Left kidney (tissue), 8 donors: ENCODE data around the gene TMC5. TPM values are rescaled to one million over a fixed set of nuclear protein-coding genes. Genes with fewer than 3 reads are reported as not detected.
"Not testable (repeated sequence)": the region's sequence is repeated elsewhere in the genome, so short reads cannot be mapped to it uniquely, and the experiment has no call there.

Experiments used
- DNase-seq: peaks from one replicate; pipeline ENCODE4 v3.0.0-alpha.2; 2013
- long read RNA-seq, 8 donors: transcript quantifications; one replicate each; lab custom pipeline, GENCODE V29; 2026
- polyA plus RNA-seq: library from polyadenylated mRNA; unstranded; fragments of 120-200 nt; gene quantifications from one replicate; pipeline ENCODE4 v1.2.1, GENCODE V29; 2013; ENCODE audit not compliant: insufficient read length

The TMC5 gene, protein sequence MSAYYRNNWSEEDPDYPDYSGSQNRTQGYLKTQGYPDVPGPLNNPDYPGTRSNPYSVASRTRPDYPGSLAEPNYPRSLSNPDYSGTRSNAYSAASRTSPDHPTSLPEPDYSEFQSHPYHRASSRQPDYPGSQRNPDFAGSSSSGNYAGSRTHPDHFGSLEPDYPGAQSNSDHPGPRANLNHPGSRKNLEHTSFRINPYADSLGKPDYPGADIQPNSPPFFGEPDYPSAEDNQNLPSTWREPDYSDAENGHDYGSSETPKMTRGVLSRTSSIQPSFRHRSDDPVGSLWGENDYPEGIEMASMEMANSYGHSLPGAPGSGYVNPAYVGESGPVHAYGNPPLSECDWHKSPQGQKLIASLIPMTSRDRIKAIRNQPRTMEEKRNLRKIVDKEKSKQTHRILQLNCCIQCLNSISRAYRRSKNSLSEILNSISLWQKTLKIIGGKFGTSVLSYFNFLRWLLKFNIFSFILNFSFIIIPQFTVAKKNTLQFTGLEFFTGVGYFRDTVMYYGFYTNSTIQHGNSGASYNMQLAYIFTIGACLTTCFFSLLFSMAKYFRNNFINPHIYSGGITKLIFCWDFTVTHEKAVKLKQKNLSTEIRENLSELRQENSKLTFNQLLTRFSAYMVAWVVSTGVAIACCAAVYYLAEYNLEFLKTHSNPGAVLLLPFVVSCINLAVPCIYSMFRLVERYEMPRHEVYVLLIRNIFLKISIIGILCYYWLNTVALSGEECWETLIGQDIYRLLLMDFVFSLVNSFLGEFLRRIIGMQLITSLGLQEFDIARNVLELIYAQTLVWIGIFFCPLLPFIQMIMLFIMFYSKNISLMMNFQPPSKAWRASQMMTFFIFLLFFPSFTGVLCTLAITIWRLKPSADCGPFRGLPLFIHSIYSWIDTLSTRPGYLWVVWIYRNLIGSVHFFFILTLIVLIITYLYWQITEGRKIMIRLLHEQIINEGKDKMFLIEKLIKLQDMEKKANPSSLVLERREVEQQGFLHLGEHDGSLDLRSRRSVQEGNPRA
- polyA plus RNA-seq, result 0.37 TPM
- long read RNA-seq, donor 1, partial matches to known transcripts, result 20 of 20 reads
- long read RNA-seq, donor 1, other reads (novel, unspliced or antisense), result 0 of 20 reads
- long read RNA-seq, donor 2, result 0 reads
- long read RNA-seq, donor 3, result 0 reads
- long read RNA-seq, donor 4, result 0 reads
- long read RNA-seq, donor 5, result 0 reads
- long read RNA-seq, donor 6, result 0 reads
- long read RNA-seq, donor 7, result 0 reads
- long read RNA-seq, donor 8, partial matches to known transcripts, result 9 of 9 reads
- long read RNA-seq, donor 8, other reads (novel, unspliced or antisense), result 0 of 9 reads

DNA sequence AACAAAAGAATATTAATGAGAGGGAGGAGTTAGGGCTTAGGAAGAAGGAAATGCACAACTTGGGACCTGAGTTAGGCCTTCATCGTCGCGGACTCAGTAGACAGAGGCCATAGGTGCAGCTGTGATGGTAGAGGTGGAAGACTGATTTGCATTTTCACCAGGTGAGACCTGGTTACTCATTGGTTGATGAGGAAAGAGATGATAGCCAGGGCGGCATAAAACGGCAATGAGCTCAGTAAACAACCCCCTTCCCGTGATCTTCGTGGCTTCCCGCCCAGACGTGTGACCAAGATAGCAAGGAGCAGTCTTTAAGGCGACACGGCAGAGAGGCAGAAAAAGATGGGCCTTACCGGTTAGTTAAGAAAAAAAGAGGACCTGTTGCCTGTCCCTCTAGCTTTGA, at the start of gene TMC5:
Gene TMC5 (plus strand): TSS at position 244 of the 400 bp plus-strand sequence. CDS start 22,156 bp downstream, outside the sequence.
- DNase-seq, result no peak

GRCh38 chr16:19372541-19372940, 45.1 kb upstream of the TMC5 start:
- not testable (repeated sequence) for DNase-seq

GRCh38 chr16:19374402-19374801, 43.3 kb upstream of the TMC5 start:
- DNase-seq, result no peak

- DNase-seq, result peak; percentile 40
Observed at GRCh38 chr16:19375561-19376158, 42.0 kb upstream of the TMC5 start.

- no peak for DNase-seq
Observed at GRCh38 chr16:19377864-19378263, 39.8 kb upstream of the TMC5 start.

- no peak for DNase-seq
Observed at GRCh38 chr16:19378511-19378910, 39.2 kb upstream of the TMC5 start.

GRCh38 chr16:19379838-19380237, 37.8 kb upstream of the TMC5 start:
- DNase-seq, result no peak

DNA sequence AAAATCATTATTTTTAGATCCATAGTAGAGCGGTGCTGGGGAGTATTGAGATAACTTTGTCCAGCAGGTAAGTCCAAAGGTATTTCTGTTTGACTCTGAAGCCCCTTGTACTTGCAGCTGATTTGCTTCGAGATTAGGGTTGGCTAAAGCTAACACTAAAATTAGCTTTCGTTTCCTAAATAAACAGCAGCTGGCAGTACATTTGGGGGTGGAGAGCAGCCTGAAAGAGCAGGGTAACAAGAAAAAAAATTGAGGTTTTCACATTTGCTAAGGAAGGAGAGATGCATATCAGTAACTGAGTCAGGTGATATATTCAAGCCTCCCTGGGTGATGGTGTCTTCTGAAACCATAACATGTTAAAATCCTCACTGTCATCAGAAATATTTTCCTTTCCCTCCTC, 37.4 kb upstream of the TMC5 start:
- DNase-seq, result no peak

- no peak for DNase-seq
Observed at GRCh38 chr16:19382084-19382801, 35.4 kb upstream of the TMC5 start.

DNA sequence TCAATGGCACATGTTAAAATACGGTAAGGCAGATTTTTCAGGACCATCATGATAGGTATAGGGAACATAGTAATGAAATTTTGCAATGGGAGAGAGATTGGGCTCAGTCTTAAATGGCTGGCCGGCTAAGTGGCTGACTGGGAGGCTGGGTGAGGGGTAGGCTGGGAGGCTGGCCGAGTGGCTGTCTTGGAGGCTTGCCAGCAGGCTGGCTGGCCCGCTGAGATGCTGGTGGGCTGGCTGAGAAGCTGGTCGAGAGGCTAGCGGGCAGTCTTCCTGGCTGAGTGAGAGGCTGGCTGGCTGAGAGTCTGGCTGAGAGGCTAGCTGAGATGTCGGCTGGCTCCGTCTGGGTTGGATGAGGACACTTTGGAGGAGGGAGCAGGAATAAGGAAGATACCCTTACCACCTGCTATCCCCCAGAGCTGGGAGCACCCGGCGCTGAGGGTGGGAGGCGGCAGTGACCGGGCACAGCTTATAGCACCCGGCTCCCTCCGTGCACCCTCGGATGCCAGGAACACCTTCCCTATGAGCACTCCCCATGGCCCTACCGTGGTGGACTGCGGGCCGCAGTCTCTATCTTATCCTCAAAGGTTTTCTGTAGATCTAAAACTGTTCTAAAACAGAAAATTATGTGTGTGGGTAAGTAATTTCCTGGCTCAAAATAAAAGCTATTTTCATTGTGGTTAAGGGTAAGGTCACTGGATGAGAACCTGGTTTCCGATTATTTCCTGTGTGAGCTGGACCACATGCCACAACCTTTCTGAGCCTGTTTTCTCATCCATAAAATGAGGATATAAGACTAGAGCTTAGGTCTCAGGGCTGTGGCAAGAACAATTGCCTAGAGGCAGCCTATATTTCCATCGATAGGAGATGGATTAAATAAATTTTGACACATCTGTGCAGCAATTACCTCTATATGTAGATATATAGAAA, 34.5 kb upstream of the TMC5 start:
- no peak for DNase-seq

DNA sequence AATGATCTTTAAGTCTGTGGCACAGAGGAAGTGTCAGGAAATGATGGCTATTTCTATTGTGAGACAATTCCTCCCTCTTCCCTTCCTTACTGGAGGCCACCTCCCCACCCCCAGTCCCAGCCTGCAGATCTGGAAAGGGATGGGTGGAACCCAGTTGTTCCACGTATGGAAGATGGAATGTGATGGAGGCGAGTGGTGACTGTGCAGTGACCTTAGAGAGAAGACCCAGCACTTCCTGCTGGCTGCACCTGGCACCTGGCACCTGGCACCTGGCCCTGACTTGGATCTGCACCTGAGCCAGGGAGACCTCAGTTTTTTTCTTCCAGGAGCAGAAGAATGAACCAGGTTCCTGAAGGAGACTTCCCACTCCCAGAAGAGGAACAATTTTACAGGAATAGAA, 33.0 kb upstream of the TMC5 start:
- DNase-seq, result no peak

DNA sequence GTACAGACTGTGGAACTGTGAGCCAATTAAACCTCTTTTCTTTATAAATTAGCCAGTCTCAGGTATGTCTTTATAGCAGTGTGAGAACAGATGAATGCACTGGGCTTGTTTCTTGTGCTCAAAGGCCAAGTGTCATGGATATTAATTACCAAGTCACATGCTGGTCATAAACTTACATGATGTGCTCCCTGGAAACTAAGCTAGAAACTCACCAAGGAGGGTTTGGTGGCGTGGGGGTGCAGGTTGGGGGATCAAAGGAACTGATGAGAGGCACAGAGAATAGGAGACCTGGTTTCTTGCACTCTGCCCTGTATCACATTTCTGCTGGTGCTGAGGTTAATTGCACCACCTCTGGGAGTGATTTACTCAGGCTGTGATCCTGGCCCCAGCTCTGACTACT, 31.2 kb upstream of the TMC5 start:
- DNase-seq, result no peak

DNA sequence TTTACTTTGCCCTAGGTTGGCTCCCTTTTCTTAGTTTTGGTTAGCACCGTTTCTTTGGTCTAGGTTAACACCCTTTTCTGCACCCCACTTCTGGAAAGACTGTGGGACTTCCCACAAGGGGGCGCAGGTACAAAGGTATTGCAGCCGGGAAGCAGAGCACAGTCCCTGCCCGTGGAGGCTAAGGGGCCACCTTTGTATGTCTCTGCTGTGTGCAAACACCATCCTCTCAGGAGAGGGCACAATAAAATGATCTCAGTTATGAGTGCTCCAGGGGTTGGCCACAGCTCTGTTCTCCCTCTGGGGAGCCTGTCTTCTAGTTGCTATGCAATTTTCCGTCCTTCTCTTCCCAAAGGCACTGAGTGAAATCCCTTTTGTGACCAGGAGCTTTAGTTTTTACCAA, 28.4 kb upstream of the TMC5 start:
- no peak for DNase-seq

DNA sequence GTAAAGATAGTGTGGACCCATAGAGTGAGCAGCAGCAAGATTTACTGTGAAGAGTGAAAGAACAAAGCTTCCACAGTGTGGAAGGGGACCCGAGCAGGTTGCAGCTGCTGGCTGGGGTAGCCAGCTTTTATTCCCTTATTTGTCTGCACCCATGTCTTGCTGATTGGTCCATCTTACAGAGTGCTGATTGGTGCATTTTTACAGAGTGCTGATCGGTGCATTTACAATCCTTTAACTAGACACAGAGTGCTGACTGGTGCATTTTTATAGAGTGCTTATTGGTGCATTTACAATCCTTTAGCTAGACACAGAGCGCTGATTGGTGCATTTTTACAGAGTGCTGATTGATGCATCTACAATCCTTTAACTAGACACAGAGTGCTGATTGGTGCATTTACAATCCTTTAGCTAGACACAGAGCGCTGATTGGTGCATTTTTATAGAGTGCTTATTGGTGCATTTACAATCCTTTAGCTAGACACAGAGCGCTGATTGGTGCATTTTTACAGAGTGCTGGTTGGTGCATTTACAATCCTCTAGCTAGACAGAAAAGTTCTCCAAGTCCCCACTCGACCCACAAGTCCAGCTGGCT, 26.4 kb upstream of the TMC5 start:
- DNase-seq, result not testable (repeated sequence)

DNA sequence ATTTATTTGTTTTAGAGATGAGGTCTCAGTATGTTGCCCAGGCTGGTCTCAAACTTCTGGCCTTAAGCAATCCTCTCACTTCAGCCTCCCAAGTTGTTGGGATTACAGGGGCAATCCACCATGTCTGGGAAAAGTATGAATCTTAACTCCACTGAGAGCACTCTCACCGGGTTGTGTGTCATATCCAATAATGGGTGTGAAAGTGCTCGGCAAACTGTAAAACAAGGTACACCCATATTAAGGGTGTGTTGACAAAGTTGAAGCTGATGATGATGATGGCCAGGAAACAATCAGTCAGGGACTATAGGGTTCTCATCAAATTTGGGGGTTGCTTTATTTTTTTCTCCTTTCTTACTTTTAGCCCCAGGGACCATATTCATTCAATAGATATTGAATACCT, 25.3 kb upstream of the TMC5 start:
- no peak for DNase-seq

DNA sequence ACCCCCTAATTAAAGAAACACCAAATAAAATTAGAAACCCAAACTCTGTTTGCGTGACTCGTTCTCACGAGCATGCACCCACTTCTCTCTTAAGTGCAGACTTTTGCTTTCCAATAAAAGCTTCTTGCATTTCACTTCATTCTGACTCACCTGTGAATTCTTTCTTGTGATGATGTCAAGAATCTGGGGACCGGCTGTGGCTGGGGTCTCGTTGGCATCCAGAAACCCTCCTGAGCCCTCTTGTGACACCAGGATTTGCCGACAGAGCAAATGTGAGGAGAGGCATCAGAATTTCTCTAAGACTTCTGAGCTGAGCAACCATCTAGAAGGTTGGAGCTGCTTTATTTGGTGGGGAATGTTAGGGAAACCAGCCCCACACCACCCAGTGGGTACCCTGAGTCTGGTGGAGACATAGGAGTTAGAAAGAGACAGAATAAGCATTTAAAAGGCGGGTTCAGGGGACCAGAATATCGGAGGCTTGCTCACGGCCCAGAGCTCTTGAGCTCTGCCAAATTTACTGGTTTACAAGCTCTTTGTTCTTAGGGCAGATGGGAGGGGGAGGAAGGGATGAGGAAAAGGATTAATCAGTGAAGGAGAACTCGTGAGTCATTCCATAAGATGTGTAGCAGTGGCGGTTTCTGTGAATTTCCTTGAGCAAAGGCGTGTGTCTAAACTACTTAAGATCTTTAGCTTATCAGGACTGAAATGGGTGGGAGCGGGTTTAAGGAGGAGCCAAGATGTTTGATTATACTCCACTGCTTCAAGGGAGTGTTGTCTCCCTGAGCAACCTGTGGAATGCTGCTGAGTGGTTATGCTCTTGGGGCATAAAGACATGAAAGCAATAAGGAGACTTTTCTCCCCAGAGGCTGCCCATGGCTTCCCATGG, 24.2 kb upstream of the TMC5 start:
- no peak for DNase-seq

DNA sequence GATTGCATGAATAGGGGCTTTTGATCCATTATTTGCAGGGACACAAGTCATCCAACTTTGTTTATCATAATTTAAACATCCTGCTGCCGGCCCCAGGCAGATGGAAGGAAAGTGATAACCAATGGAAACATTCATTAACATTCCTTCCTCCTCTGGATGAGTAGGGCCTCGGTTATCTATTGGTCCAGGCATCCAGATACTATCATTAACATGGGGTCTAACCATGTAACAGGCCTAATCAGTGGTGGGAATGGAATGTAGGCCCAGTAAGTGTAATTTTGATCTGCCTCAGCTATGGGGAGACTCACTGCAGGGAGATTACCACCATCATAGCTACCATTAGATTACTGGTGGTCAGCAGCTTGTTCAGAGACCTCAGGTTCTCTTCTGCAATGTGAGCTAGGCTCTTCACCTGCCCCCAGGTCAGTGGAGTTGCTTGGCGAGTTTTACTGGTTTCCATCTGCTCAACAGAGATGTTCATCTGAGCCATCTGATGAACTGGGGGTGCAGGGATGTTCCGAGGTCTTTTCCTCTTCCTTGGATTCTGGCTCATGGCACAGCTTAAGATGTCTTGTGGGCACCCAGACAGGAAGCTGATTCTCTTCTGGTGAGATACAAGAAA, 21.9 kb upstream of the TMC5 start:
- not testable (repeated sequence) for DNase-seq

GRCh38 chr16:19396555-19397011, 21.1 kb upstream of the TMC5 start:
- DNase-seq, result no peak
